Measurements from ENCODE around the gene RITA1. TPM values are rescaled to one million over a fixed set of nuclear protein-coding genes. Genes with fewer than 3 reads are reported as not detected.
A peak's percentile ranks its signal among the peaks of the same experiment; 100 is the strongest.

RITA1 gene
- total RNA-seq, 2 experiments from 2014 or later: 18.5 to 19.1 TPM

DNA sequence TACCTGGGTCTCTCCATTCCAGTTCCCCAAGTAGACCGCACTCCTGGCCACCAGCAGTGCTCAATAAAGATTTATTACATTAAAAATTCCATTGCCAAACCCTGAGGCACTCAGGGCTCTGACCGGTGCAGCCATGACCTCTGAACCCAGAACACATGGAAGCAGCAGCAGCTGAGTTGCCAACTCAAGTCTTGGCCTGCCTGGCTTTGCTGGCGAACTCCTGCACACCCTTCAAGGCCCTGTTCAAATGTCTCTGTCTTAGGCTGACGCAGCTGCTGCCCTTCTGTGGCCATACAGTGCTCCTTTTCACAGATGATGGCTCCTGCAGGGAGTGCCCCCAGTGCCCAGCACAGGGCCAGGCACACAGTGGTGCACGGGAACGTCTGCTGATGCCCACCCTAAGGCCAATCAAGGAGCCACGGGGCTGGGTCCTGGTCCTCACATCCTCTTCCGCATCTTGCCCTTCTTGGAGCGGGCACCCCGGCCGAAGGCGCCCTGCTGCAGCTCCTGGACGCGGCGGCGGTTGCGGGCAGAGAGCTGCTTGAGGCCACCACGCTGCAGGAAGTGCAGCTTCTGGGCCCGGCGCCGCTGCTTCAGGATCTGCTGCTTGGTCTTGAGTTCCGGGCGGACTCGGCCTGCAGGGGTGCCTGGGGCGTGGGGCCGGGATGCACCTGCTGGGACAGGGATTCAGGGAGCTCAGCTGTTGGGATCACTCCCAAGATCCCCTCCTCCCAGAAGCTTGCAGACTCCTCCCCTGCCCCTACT lies 26.9 kb upstream of the RITA1 start:
- Mint-ChIP-seq H3K27me3 (peaks cover 11% of the 10 kb centered on the region), H3K9me3 (no peaks in the 10 kb centered on the region), H3K27ac (no peak overlapping the region), H3K4me3 (no peak overlapping the region), H3K36me3 (ENCODE audit: low read depth) (peaks cover 26% of the 10 kb centered on the region), H3K4me1 (ENCODE audit: low read depth) (peaks cover 16% of the 10 kb centered on the region)
- intact Hi-C loops (cut with micrococcal nuclease): no loop called here
- POLR2A ChIA-PET: interaction anchor here (1.0 to 1.7 kb wide), 2 partner anchors 9 to 13 kb away, joined by 4 to 7 read pairs; no protein-coding TSS in a partner anchor
- TF ChIP-seq, protein P1, sequence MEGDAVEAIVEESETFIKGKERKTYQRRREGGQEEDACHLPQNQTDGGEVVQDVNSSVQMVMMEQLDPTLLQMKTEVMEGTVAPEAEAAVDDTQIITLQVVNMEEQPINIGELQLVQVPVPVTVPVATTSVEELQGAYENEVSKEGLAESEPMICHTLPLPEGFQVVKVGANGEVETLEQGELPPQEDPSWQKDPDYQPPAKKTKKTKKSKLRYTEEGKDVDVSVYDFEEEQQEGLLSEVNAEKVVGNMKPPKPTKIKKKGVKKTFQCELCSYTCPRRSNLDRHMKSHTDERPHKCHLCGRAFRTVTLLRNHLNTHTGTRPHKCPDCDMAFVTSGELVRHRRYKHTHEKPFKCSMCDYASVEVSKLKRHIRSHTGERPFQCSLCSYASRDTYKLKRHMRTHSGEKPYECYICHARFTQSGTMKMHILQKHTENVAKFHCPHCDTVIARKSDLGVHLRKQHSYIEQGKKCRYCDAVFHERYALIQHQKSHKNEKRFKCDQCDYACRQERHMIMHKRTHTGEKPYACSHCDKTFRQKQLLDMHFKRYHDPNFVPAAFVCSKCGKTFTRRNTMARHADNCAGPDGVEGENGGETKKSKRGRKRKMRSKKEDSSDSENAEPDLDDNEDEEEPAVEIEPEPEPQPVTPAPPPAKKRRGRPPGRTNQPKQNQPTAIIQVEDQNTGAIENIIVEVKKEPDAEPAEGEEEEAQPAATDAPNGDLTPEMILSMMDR (IDR thresholded peaks at IDR 0.05): no peak
- CTCF ChIA-PET: interaction anchor here (8.7 kb wide), 1 partner anchor 14 kb away, joined by 65 read pairs; no protein-coding TSS in a partner anchor
- DNase-seq: no peak
- ATAC-seq: no peak

DNA sequence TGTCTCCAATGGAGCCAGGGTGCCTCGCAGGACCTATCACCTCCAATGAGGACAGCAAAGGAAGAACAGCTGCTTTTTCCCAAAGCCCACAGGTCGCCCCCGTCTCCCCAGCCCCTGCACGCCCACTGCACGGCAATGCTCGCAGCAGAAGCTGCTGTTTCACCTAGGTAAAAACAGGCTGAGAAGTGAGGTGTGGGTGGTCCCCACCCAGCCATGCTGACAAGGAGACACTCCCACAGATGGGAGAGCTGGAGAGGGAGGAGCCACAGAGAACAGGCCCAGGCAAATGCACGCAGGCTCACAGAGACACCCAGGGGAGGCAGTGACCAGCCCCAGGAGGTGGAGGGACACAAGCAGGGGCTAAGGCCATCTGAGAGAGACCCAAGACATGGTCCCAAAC lies 25.6 kb upstream of the RITA1 start:
- Mint-ChIP-seq H3K4me3 (no peak overlapping the region), H3K27me3 (peaks cover 6% of the 10 kb centered on the region), H3K36me3 (ENCODE audit: low read depth) (peaks cover 27% of the 10 kb centered on the region), H3K27ac (peak overlapping the region; percentile 34), H3K9me3 (no peaks in the 10 kb centered on the region), H3K4me1 (ENCODE audit: low read depth) (peaks cover 11% of the 10 kb centered on the region)
- ChIA-PET CTCF (interaction anchor here (0.8 kb wide), 1 partner anchor 167 kb away, joined by 3 read pairs; no protein-coding TSS in a partner anchor), POLR2A (interaction anchor here (1.2 to 3.2 kb wide), 2 partner anchors 11 to 15 kb away, joined by 3 to 18 read pairs; no protein-coding TSS in a partner anchor)
- ATAC-seq (no peak), DNase-seq (no peak)
- TF ChIP-seq, protein P1 (IDR thresholded peaks at IDR 0.05): no peak
- intact Hi-C loops (cut with micrococcal nuclease): no loop called here

DNA sequence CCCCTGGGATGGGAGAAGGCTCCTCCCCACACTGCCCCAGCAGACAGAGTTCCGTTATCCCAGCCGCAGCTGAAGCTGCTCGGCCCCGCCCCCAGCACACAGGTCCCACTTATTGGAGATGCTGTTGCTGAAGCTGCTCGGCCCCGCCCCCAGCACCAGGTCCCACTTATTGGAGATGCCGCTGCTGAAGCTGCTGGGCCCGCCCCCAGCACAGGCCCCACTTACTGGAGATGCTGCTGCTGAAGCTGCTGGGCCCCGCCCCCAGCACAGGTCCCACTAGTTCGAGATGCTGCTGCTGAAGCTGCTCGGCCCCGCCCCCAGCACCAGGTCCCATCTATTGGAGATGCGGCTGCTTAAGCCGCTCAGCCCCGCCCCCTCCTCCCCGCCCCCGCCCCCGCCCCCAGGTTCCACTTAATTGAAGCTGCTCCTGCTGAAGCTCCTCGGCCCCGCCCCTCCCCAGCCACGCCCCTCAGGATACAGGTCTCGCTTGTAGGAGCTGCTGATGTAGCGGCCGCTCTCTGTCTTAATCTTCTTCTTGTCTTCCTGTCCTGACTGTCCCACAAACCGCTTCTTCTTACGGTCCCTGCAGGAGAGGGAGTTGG lies 24.0 kb upstream of the RITA1 start:
- Mint-ChIP-seq H3K9me3 (no peaks in the 10 kb centered on the region), H3K4me1 (ENCODE audit: low read depth) (peaks cover 8% of the 10 kb centered on the region), H3K4me3 (no peak overlapping the region), H3K36me3 (ENCODE audit: low read depth) (peaks cover 36% of the 10 kb centered on the region), H3K27me3 (no peaks in the 10 kb centered on the region), H3K27ac (no peak overlapping the region)
- POLR2A ChIA-PET: interaction anchor here (1.0 to 3.2 kb wide), 4 partner anchors 10 to 16 kb away, joined by 3 to 18 read pairs (median 3); no protein-coding TSS in a partner anchor
- TF ChIP-seq, protein P1 (IDR thresholded peaks at IDR 0.05): no peak
- intact Hi-C loops (cut with micrococcal nuclease): no loop called here
- ATAC-seq: peak; percentile 68
- CTCF ChIA-PET: no interaction called here
- peak; percentile 44 for DNase-seq

DNA sequence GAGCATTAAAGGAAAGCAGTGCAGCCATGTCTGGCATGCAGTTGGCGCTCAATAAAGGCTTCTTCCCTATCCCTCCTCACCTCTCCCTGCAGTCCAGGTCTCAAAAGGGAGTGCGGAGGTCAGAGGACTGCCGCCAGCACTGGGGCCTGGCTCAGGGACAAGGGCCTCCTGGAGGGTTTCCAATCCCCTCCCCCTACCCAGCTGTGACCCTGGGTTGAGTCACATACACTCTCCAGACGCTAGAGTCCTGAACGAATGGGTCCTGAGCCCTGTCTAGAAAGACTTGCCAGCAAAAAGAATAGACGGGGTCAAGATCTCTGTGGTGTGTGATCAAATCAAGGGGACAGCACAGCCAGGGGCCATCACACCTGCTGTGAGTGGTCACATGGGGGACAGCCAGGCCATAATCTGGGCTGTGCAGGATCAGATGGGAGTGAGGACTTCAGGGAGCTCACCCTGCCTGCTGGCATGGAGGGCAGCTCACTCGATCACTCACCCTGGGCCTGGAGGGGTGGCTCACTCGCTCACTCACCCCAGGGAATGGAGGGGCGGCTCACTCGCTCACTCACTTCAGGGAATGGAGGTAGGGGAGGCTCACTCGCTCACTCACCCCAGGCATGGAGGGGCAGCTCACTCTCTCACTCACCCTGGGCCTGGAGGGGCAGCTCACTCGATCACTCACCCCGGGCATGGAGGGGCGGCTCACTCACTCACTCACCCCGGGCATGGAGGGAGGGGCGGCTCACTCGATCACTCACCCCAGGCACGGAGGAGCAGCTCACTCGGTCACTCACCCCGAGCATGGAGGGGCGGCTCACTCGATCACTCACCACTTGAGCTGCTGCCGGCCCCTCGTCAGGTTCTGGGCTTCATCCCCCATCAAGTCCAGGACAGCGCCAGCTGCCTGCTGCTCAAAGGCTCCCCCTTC lies 23.2 kb upstream of the RITA1 start:
- Mint-ChIP-seq H3K27ac (no peak overlapping the region), H3K4me3 (no peak overlapping the region), H3K27me3 (no peaks in the 10 kb centered on the region), H3K9me3 (no peaks in the 10 kb centered on the region), H3K4me1 (ENCODE audit: low read depth) (peaks cover 4% of the 10 kb centered on the region), H3K36me3 (ENCODE audit: low read depth) (peaks cover 40% of the 10 kb centered on the region)
- intact Hi-C loops (cut with micrococcal nuclease): no loop called here
- ATAC-seq (no peak), DNase-seq (no peak)
- CTCF ChIA-PET: no interaction called here
- TF ChIP-seq, protein P1 (IDR thresholded peaks at IDR 0.05): no peak
- POLR2A ChIA-PET: interaction anchor here (0.6 to 3.2 kb wide), 5 partner anchors 9 to 260 kb away, joined by 3 to 18 read pairs (median 3); no protein-coding TSS in a partner anchor
